Stimulated activated CD8-positive, alpha-beta memory T cell treated with anti-CD3 and anti-CD28 coated beads, Interleukin-2, amount 100 ng/mL, for 1 hour (primary cell): Measurements from ENCODE around the gene ASB6.
"Not testable (repeated sequence)": the region's sequence is repeated elsewhere in the genome, so short reads cannot be mapped to it uniquely, and the experiment has no call there.

Experiments
- DNase-seq, 2 donors: peaks; one replicate each; pipeline ENCODE4 v3.0.0-alpha.2; 2020; ENCODE audit warnings: low read depth in 2 of 2

Gene ASB6

GRCh38 chr9:129667378-129667777 is 25.4 kb upstream of the ASB6 start:
- DNase-seq = no peak

GRCh38 chr9:129666575-129666974 is 24.6 kb upstream of the ASB6 start:
- no peak for DNase-seq

GRCh38 chr9:129665814-129666520 is 24.0 kb upstream of the ASB6 start:
- no peak for DNase-seq

- DNase-seq = peak; percentile 11 to 15
Measured at GRCh38 chr9:129665389-129665775, 23.4 kb upstream of the ASB6 start, which contains the start of gene PRRX2. Gene PRRX2 (plus strand): TSS chr9:129665647. CDS start chr9:129665868, 221 bp downstream.

- DNase-seq = no peak
Measured at GRCh38 chr9:129664746-129665388, 22.9 kb upstream of the ASB6 start.

- DNase-seq = not testable (repeated sequence)
Measured at GRCh38 chr9:129662239-129662638, 20.3 kb upstream of the ASB6 start.

- no peak for DNase-seq
Measured at GRCh38 chr9:129661029-129661428, 19.1 kb upstream of the ASB6 start.

GRCh38 chr9:129656795-129657390 is 14.9 kb upstream of the ASB6 start:
- no peak for DNase-seq

- no peak for DNase-seq
Measured at GRCh38 chr9:129655696-129656095, 13.7 kb upstream of the ASB6 start.

GRCh38 chr9:129655154-129655553 is 13.2 kb upstream of the ASB6 start:
- DNase-seq = no peak

GRCh38 chr9:129654554-129655040 is 12.6 kb upstream of the ASB6 start:
- DNase-seq = no peak

GRCh38 chr9:129653823-129654553 is 12.0 kb upstream of the ASB6 start:
- no peak for DNase-seq

- no peak for DNase-seq
Measured at GRCh38 chr9:129650680-129651235, 8.8 kb upstream of the ASB6 start.

GRCh38 chr9:129649726-129650679 is 8.1 kb upstream of the ASB6 start:
- no peak for DNase-seq

- no peak for DNase-seq
Measured at GRCh38 chr9:129648764-129649115, 6.8 kb upstream of the ASB6 start.

GRCh38 chr9:129648092-129648763 is 6.3 kb upstream of the ASB6 start:
- DNase-seq = no peak

- DNase-seq = no peak
Measured at GRCh38 chr9:129647635-129648034, 5.7 kb upstream of the ASB6 start.

- DNase-seq = no peak
Measured at GRCh38 chr9:129646654-129647053, 4.7 kb upstream of the ASB6 start.

- DNase-seq = no peak
Measured at GRCh38 chr9:129646252-129646651, 4.3 kb upstream of the ASB6 start.

GRCh38 chr9:129644902-129645301 is 3.0 kb upstream of the ASB6 start:
- DNase-seq = no peak
